ENCODE data around the gene SRRT. TPM values are rescaled to one million over a fixed set of nuclear protein-coding genes. Genes with fewer than 3 reads are reported as not detected.

SRRT gene
- total RNA-seq, 2 donors from 2014 or later, result 109 TPM

- no peaks in the 10 kb centered on the region for H3K36me3 ChIP-seq
- DNase-seq (ENCODE audit: low spot score) (no peak), ATAC-seq (ENCODE audit: insufficient number of reproducible peaks, low FRiP score, low read depth) (no peak)
- H3K4me3 ChIP-seq, result no peak overlapping the region
- H3K27me3 ChIP-seq (replicated peaks; ENCODE audit: insufficient read depth), result no peaks in the 10 kb centered on the region
- H3K4me1 ChIP-seq (ENCODE audit: control insufficient read depth in 1 of 2, low read depth in 2 of 2), result peaks cover 0 to 4% of the 10 kb centered on the region in 2 donors
- H3K27ac ChIP-seq, result no peak overlapping the region
- no peak for TF ChIP-seq CTCF (IDR thresholded peaks at IDR 0.05)
- no peaks in the 10 kb centered on the region for H3K9me3 ChIP-seq
Observed at GRCh38 chr7:100835903-100836811, 38.7 kb upstream of the SRRT start.

GRCh38 chr7:100836812-100837098 lies 38.1 kb upstream of the SRRT start:
- H3K4me3 ChIP-seq, result peak overlapping the region; percentile 75
- no peaks in the 10 kb centered on the region for H3K9me3 ChIP-seq
- ATAC-seq (ENCODE audit: insufficient number of reproducible peaks, low FRiP score, low read depth) (no peak), DNase-seq (ENCODE audit: low spot score) (no peak)
- TF ChIP-seq CTCF (IDR thresholded peaks at IDR 0.05), result no peak
- H3K27ac ChIP-seq, result peak overlapping the region; percentile 75 to 78
- no peaks in the 10 kb centered on the region for H3K36me3 ChIP-seq
- peaks cover 0 to 4% of the 10 kb centered on the region in 2 donors for H3K4me1 ChIP-seq (ENCODE audit: control insufficient read depth in 1 of 2, low read depth in 2 of 2)
- H3K27me3 ChIP-seq (replicated peaks; ENCODE audit: insufficient read depth), result no peaks in the 10 kb centered on the region

- peak; percentile 94 for ATAC-seq (ENCODE audit: insufficient number of reproducible peaks, low FRiP score, low read depth)
- Histone ChIP-seq H3K9me3 (no peaks in the 10 kb centered on the region), H3K4me1 (ENCODE audit: control insufficient read depth in 1 of 2, low read depth in 2 of 2) (peaks cover 0 to 4% of the 10 kb centered on the region in 2 donors), H3K36me3 (no peaks in the 10 kb centered on the region), H3K4me3 (peak overlapping the region; percentile 75), H3K27ac (peak overlapping the region; percentile 75 to 78), H3K27me3 (replicated peaks; ENCODE audit: insufficient read depth) (no peaks in the 10 kb centered on the region)
- peak; percentile 62 for DNase-seq (ENCODE audit: low spot score)
- TF ChIP-seq CTCF (IDR thresholded peaks at IDR 0.05), result no peak
Observed at GRCh38 chr7:100837099-100837836, 37.6 kb upstream of the SRRT start.

- H3K4me3 ChIP-seq, result no peak overlapping the region
- no peaks in the 10 kb centered on the region for H3K36me3 ChIP-seq
- peaks cover 0 to 4% of the 10 kb centered on the region in 2 donors for H3K4me1 ChIP-seq (ENCODE audit: control insufficient read depth in 1 of 2, low read depth in 2 of 2)
- DNase-seq (ENCODE audit: low spot score), result no peak
- H3K27ac ChIP-seq, result no peak overlapping the region
- no peak for TF ChIP-seq CTCF (IDR thresholded peaks at IDR 0.05)
- no peaks in the 10 kb centered on the region for H3K9me3 ChIP-seq
- ATAC-seq (ENCODE audit: insufficient number of reproducible peaks, low FRiP score, low read depth), result no peak
- no peaks in the 10 kb centered on the region for H3K27me3 ChIP-seq (replicated peaks; ENCODE audit: insufficient read depth)
Observed at GRCh38 chr7:100839361-100839760, 35.5 kb upstream of the SRRT start.

GRCh38 chr7:100840470-100841100 lies 34.3 kb upstream of the SRRT start:
- Histone ChIP-seq H3K27me3 (replicated peaks; ENCODE audit: insufficient read depth) (no peaks in the 10 kb centered on the region), H3K36me3 (no peaks in the 10 kb centered on the region), H3K9me3 (no peaks in the 10 kb centered on the region), H3K4me1 (ENCODE audit: control insufficient read depth in 1 of 2, low read depth in 2 of 2) (peaks cover 0 to 4% of the 10 kb centered on the region in 2 donors), H3K27ac (no peak overlapping the region), H3K4me3 (no peak overlapping the region)
- TF ChIP-seq CTCF (IDR thresholded peaks at IDR 0.05), result no peak
- ATAC-seq (ENCODE audit: insufficient number of reproducible peaks, low FRiP score, low read depth) (no peak), DNase-seq (ENCODE audit: low spot score) (no peak)
